K562 (cell line): ENCODE results near the gene NTN3.

Experiments used
- MTA2 ChIP-seq: fragments of 450-650 bp; IDR thresholded peaks from 2 replicates; pipeline ENCODE4 v1.6.1; 2016; ENCODE audit warnings: low read depth
- NR1H2 ChIP-seq: sonication (generic); formaldehyde crosslinking; IDR thresholded peaks from 2 replicates; pipeline ENCODE4 v1.4.0; 2020; ENCODE audit warnings: mild to moderate bottlenecking, missing genetic modification reagents
- NR3C1 ChIP-seq: sonication (generic); formaldehyde crosslinking; IDR thresholded peaks from 2 replicates; pipeline ENCODE4 v1.8.1; 2022; ENCODE audit warnings: missing genetic modification reagents
- TF ChIP-seq, protein P1 (sequence below): sonication (generic); formaldehyde crosslinking; IDR thresholded peaks from 2 replicates; pipeline ENCODE4 v1.9.0; 2022; ENCODE audit warnings: mild to moderate bottlenecking, missing genetic modification reagents
- TF ChIP-seq, protein P2 (sequence below), 2 experiments: IDR thresholded peaks; 2 replicates each; pipeline ENCODE4 v1.6.1; 2012; ENCODE audit warnings: improper control_type of control experiment in 2 of 2, low read depth in 2 of 2, low read length in 2 of 2, borderline replicate concordance in 1 of 2

DNA sequence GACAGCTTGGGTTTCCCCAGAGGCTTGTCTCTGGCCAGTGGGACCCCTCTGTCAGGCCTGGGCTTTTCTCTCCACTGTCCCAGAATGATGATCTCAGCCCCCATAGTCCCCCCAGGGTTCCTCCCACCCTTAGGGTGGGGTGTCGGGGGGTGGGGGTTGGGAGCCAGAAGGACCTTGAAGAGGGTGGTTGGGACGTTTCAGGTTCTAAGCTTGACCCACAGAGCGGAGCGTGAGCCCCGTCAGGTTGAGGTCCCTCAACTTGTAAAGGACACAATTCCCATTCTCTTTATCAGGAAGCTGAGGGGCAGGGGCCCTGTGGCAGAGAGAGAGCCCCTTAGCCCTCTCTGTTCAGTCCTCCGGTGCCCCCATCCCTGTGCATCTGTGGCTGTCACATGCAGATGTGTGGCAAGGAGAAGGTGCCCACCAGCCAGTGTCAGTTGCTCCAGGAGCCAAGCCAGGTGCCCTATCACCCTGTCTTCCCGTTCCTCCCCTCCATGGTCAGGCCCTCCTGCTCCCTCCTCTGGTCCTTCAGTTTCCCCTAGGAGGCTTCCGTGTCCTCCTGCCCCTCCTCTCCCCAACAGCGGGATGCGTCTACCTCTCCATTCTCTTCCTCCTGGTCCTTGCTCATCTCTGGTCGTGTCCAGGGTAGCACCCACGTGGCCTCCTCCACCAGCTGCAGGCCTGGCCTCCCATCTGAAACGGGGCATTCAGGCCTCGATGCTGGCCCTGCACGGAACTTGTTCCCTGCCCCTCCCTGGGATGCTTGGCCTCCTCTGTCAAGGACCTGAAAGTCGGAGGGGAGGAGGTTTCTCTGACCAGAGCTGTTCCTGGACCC, 1.5 kb upstream of the NTN3 start:
- TF ChIP-seq, protein P1, sequence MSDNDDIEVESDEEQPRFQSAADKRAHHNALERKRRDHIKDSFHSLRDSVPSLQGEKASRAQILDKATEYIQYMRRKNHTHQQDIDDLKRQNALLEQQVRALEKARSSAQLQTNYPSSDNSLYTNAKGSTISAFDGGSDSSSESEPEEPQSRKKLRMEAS (CRISPR knock-in tag): no peak
- TF ChIP-seq MTA2 (no peak), NR1H2 (CRISPR knock-in tag) (no peak), NR3C1 (CRISPR knock-in tag) (no peak)
- TF ChIP-seq, protein P2, sequence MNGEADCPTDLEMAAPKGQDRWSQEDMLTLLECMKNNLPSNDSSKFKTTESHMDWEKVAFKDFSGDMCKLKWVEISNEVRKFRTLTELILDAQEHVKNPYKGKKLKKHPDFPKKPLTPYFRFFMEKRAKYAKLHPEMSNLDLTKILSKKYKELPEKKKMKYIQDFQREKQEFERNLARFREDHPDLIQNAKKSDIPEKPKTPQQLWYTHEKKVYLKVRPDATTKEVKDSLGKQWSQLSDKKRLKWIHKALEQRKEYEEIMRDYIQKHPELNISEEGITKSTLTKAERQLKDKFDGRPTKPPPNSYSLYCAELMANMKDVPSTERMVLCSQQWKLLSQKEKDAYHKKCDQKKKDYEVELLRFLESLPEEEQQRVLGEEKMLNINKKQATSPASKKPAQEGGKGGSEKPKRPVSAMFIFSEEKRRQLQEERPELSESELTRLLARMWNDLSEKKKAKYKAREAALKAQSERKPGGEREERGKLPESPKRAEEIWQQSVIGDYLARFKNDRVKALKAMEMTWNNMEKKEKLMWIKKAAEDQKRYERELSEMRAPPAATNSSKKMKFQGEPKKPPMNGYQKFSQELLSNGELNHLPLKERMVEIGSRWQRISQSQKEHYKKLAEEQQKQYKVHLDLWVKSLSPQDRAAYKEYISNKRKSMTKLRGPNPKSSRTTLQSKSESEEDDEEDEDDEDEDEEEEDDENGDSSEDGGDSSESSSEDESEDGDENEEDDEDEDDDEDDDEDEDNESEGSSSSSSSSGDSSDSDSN (IDR thresholded peaks at IDR 0.05; ENCODE audit: borderline replicate concordance in 1 of 2, low read depth in 2 of 2, low read length in 2 of 2): no peak
